ENCODE results near the gene SLC30A5. TPM values are rescaled to one million over a fixed set of nuclear protein-coding genes. Genes with fewer than 3 reads are reported as not detected.
A peak's percentile ranks its signal among the peaks of the same experiment; 100 is the strongest.

SLC30A5 gene
- total and polyA plus RNA-seq, 9 of the 15 experiments (the other 6 are each of a cell fraction or from before 2014, with no cell fraction given), result 22.9 to 86.8 (median 62.5) TPM

DNA sequence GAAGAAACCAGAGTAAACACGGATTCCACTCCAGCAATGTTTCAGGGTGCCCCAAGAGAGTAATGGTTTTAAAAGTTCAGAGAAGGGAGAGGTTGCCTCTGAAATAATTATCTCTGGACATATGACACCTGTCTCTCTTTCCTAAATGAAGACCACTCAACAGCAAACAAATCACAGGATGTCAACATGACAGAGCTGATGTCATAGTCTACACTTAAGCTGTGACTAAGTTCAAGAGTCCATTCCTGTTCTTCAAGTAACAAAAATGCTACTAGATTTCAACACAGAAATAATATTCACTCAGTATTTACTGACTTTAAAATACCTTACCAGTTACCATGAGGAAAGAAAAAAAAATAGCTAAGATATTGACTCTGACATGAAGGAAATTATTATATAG lies 44.7 kb upstream of the SLC30A5 start:
- Histone ChIP-seq H2AFZ (ENCODE audit: low read depth, low read length) (no peak overlapping the region), H3K9ac (ENCODE audit: insufficient read depth in 1 of 2, low read depth in 2 of 2, low read length in 2 of 2) (no peak overlapping the region), H3K9me3 (replicated peaks; ENCODE audit: control insufficient read depth, insufficient read depth, low read depth, low read length) (no peaks in the 10 kb centered on the region), H3K4me1 (replicated peaks in 1 of 2; ENCODE audit: control insufficient read depth in 2 of 2, insufficient read depth in 2 of 2, low read length in 2 of 2) (peaks cover 4 to 24% of the 10 kb centered on the region in 2 experiments; a peak in 3 of 5 replicates), H3K79me2 (ENCODE audit: control insufficient read depth, insufficient read depth, low read length) (no peaks in the 10 kb centered on the region), H3K4me2 (ENCODE audit: insufficient read depth, low read length) (no peak overlapping the region), H3K9me1 (ENCODE audit: control insufficient read depth, insufficient read depth, low read length) (no peaks in the 10 kb centered on the region), H3K36me3 (ENCODE audit: control insufficient read depth, insufficient read depth, low read length) (no peaks in the 10 kb centered on the region), H3K27ac (ENCODE audit: extremely low read depth, low read depth, low read length) (no peak overlapping the region), H3K4me3 (no peak overlapping the region), H3K27me3 (ENCODE audit: control insufficient read depth in 2 of 2, insufficient read depth in 2 of 2, low read length in 2 of 2) (no peaks in the 10 kb centered on the region), H4K20me1 (replicated peaks; ENCODE audit: control insufficient read depth, insufficient read depth, low read length) (no peaks in the 10 kb centered on the region)
- intact Hi-C loops (cut with micrococcal nuclease) (no loop called here), in situ Hi-C loops (cut with MboI) (no loop called here)
- ChIA-PET POLR2A (no interaction called here), CTCF (ENCODE audit: low intra/inter-chr PET ratio) (no interaction called here)
- WGBS (ENCODE audit: insufficient coverage, low coverage, missing lambda C conversion rate), result 30% methylated on average over 1 of the region's 1 CpG
- no TSS peak for BruUV-seq (replicated peaks)
- no peak for DNase-seq (ENCODE audit: extremely low read depth in 1 of 4, low spot score in 3 of 4)
- no peak for ATAC-seq
- FAIRE-seq, result no peak
- TF ChIP-seq ETS2 (tag; IDR thresholded peaks at IDR 0.05; ENCODE audit: borderline replicate concordance, poor library complexity, severe bottlenecking) (no peak), ZNF212 (CRISPR knock-in tag; IDR thresholded peaks at IDR 0.05) (no peak), SRSF9 (IDR thresholded peaks at IDR 0.05; ENCODE audit: borderline replicate concordance, low read depth, low read length) (no peak), NCOA2 (IDR thresholded peaks at IDR 0.05; ENCODE audit: partially characterized antibody in 2 of 2) (no peak), JUND (IDR thresholded peaks at IDR 0.05; ENCODE audit: borderline replicate concordance, low read depth, low read length) (no peak), JUND (tag; IDR thresholded peaks at IDR 0.05; ENCODE audit: borderline replicate concordance, low read depth, low read length) (no peak), TAF9B (IDR thresholded peaks at IDR 0.05; ENCODE audit: partially characterized antibody) (no peak), MCM2 (IDR thresholded peaks at IDR 0.05; ENCODE audit: low read depth) (no peak), HDAC2 (IDR thresholded peaks at IDR 0.05) (no peak), SPI1 (IDR thresholded peaks at IDR 0.05; ENCODE audit: borderline replicate concordance, low read depth, low read length) (no peak), ATF7 (IDR thresholded peaks at IDR 0.05) (peak; percentile 32; the same call in 1 of the 2 replicates), EP400 (IDR thresholded peaks at IDR 0.05) (no peak), MEIS2 (IDR thresholded peaks at IDR 0.05; ENCODE audit: partially characterized antibody) (peak; percentile 94)
- TF ChIP-seq, protein P1, sequence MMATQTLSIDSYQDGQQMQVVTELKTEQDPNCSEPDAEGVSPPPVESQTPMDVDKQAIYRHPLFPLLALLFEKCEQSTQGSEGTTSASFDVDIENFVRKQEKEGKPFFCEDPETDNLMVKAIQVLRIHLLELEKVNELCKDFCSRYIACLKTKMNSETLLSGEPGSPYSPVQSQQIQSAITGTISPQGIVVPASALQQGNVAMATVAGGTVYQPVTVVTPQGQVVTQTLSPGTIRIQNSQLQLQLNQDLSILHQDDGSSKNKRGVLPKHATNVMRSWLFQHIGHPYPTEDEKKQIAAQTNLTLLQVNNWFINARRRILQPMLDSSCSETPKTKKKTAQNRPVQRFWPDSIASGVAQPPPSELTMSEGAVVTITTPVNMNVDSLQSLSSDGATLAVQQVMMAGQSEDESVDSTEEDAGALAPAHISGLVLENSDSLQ (IDR thresholded peaks at IDR 0.05), result peak; percentile 76
- TF ChIP-seq, protein P2, sequence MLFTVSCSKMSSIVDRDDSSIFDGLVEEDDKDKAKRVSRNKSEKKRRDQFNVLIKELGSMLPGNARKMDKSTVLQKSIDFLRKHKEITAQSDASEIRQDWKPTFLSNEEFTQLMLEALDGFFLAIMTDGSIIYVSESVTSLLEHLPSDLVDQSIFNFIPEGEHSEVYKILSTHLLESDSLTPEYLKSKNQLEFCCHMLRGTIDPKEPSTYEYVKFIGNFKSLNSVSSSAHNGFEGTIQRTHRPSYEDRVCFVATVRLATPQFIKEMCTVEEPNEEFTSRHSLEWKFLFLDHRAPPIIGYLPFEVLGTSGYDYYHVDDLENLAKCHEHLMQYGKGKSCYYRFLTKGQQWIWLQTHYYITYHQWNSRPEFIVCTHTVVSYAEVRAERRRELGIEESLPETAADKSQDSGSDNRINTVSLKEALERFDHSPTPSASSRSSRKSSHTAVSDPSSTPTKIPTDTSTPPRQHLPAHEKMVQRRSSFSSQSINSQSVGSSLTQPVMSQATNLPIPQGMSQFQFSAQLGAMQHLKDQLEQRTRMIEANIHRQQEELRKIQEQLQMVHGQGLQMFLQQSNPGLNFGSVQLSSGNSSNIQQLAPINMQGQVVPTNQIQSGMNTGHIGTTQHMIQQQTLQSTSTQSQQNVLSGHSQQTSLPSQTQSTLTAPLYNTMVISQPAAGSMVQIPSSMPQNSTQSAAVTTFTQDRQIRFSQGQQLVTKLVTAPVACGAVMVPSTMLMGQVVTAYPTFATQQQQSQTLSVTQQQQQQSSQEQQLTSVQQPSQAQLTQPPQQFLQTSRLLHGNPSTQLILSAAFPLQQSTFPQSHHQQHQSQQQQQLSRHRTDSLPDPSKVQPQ (CRISPR knock-in tag; IDR thresholded peaks at IDR 0.05; ENCODE audit: borderline replicate concordance), result no peak
- TF ChIP-seq, protein P3, sequence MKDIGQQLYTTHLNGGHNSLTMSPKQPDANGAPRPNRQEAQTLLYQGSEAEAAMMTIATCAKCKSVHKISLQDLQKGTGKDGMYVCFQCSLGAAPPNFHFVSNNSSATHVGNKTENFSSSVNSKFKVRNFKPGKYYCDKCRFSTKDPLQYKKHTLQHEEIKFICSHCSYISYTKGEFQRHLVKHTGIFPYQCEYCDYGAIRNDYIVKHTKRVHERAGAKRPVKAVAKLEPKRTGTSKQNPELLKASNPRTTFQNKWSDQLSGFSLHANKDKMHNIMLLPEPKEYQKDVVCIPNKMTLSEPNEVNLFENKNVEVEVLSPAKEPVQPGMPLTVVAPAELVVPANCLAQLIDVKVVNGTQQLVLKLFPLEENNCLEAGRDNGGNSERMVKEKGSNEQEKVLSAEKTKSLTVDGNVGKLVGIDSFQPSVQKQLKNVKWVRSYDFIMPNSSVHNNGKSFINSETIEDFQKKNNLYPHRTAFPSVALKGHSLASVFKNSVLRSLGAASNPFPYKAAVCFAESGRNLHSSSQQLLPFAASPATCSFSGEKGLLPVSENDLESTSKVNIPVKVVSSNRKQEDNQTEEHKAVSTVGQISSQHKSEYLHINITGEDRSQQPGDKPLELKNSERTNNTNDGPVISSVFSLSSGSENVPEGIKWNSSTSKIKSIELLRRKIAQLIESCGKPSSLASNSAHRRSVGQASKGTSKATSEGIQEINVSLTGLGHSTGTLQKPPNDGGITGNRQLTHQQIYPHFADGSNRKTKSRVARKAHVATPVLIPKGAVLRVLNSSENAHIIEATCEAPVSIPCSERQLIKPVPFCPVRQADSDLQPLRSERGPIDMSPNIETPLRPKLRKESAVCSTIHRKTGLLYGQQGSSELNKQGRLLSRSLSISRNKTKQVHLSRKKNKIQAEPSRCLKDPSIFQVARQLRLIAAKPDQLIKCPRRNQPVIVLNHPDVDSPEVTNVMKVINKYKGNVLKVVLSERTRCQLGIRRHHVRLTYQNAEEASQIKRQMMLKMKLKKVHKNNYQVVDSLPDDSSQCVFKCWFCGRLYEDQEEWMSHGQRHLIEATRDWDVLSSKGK (CRISPR knock-in tag; IDR thresholded peaks at IDR 0.05), result no peak
- TF ChIP-seq, protein P4, sequence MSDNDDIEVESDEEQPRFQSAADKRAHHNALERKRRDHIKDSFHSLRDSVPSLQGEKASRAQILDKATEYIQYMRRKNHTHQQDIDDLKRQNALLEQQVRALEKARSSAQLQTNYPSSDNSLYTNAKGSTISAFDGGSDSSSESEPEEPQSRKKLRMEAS (CRISPR knock-in tag; IDR thresholded peaks at IDR 0.05), result no peak
